H7 (cell line): ENCODE results near the gene GRIK3. TPM values are rescaled to one million over a fixed set of nuclear protein-coding genes. Genes with fewer than 3 reads are reported as not detected.

Source experiments
- DNase-seq: peaks from one replicate; pipeline ENCODE4 v3.0.0; 2012
- H3K27me3 ChIP-seq: 2 replicates; pipeline ENCODE4 v1.6.0; 2011; ENCODE audit warnings: mild to moderate bottlenecking, low read length; ENCODE audit not compliant: control insufficient read depth, insufficient read depth
- H3K36me3 ChIP-seq: replicated peaks from 2 replicates; pipeline ENCODE4 v1.5.1; 2011; ENCODE audit warnings: low read length; ENCODE audit not compliant: control insufficient read depth, insufficient read depth
- H3K4me3 ChIP-seq: 2 replicates; pipeline ENCODE4 v1.5.1; 2011; ENCODE audit warnings: low read depth, mild to moderate bottlenecking, control low read depth, low read length, moderate library complexity; ENCODE audit not compliant: insufficient read depth
- total RNA-seq: library from RNA; depleted of rRNA; stranded (reverse); fragments of >200 nt; shearing (Covaris generic); gene quantifications from 2 replicates; pipeline ENCODE4 v1.2.3, GENCODE V29; 2014

GRIK3 gene
- total RNA-seq, 1 experiment from 2014 or later, result 8.2 TPM

DNA sequence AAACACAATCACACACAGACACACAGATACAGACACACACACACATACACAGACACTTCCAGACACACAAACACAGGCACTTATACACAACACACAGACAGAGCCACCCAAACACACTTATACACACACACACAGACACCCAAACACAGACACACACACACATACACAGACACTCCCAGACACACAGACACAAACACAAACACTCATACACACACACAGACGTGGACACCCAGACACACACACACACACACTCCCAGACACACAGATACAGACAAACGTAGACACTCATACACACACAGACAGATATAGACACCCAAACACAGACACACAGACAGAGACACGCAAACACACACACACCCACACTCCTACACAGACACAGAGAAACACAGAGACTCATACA is 272.1 kb downstream of the GRIK3 start:
- Histone ChIP-seq H3K27me3 (peaks cover 2% of the 10 kb centered on the region; the same call in 1 of the 2 replicates), H3K36me3 (no peaks in the 10 kb centered on the region), H3K4me3 (no peak overlapping the region)
- DNase-seq, result no peak

DNA sequence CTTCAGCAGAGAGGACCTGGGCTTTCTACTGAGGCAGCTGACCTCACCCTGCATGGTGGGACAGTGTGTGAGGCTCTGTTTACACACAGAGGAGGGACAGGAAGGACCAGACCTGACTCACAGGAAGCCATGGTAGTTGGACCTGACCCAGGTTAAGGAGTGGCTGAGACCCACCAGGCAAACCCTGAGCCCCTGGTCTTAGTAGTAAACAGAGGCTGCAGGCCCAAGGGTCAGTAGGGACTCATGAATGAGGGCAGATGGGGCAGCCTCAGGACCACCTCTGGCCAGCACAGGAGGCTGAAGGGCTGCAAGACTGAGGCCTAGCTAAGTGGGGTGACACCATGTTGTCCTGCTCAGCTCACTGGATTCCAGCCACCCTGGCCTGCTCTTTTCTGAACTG is 273.2 kb downstream of the GRIK3 start:
- Histone ChIP-seq H3K27me3 (no peaks in the 10 kb centered on the region; the same call in 1 of the 2 replicates), H3K36me3 (no peaks in the 10 kb centered on the region), H3K4me3 (no peak overlapping the region)
- DNase-seq, result no peak

DNA sequence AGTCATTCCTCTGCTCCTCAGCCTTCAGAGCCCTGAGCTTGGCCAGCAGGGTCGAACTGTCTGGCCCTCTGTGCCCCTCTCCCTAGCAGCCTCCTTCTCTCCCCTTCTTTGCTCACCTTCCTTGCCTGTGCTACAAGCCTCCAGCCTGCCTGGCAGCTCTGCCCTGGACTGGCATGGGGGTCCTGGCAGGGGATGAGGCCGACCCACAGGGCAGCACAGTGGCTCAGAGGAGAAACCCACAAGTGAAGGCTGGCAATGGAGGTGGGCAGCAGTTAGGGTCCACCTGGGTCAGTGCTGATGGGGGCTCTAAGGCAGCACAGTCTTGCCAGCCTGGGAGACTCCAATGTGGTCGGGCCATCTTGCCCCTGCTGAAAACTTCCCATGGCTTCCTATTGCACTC is 274.2 kb downstream of the GRIK3 start:
- H3K27me3 ChIP-seq, result no peaks in the 10 kb centered on the region
- no peak for DNase-seq
- no peak overlapping the region for H3K4me3 ChIP-seq
- H3K36me3 ChIP-seq, result no peaks in the 10 kb centered on the region

DNA sequence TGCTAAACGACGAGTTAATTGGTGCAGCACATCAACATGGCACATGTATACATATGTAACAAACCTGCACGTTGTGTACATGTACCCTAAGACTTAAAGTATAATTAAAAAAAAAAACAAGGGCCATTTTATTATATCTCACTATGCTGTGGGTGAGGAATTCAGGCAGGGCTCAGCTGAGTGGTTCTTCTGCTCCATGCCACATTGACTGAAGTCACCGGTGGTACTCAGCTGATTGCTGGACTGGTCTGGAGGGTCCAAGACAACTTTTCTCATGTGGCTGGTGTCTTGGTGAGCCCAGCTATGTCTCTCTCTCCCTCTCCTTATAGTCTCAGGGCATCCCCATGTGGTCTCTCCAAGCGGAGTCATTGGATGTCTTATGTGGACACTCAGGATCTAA is 275.0 kb downstream of the GRIK3 start:
- Histone ChIP-seq H3K4me3 (no peak overlapping the region), H3K27me3 (no peaks in the 10 kb centered on the region; the same call in 1 of the 2 replicates), H3K36me3 (no peaks in the 10 kb centered on the region)
- DNase-seq, result no peak

DNA sequence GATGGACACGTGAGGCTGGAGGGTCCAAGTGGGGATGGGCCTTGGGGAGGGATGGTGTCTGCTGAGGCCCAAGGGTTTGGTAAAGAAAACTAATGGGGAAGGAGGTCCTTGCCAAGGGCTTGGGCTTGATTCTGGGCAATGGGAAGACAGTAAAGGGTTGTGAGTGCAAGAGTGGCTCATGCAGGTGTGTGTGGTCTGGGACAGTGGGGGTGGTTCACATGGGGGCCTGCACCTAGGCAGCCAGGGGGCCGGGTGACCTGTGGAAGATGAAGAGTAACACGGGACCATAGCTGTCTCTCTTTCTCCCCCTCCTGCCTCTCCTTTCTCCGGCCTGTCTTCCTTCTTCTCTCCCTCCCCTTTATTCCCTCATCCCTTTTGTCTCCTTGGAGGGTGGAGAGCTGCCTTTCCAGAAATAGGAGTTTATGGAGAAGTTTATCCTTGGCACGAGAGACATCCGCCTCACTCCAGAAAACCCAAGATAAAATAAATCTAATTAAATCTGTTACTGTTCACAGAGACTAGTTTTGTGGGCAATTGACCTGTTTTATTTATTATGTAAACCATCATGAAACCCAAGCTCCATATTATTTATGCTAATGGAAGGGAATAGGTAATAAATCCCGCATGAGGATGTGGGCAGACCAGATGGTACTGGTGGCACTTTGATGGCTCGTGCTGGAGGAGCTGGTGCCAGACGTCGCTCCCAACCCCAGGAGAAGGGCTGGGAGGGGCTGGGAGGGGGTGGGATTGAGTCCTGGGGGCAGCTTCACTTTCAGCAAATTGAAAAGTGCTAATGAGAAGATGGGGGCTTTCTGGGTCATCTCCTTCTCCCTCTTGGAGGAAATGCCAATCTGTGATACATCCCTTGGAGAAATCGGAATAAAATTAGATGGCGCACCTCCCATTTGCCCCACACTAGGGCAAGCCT is 278.7 kb downstream of the GRIK3 start:
- H3K4me3 ChIP-seq, result no peak overlapping the region
- DNase-seq, result no peak
- no peaks in the 10 kb centered on the region for H3K36me3 ChIP-seq
- H3K27me3 ChIP-seq, result peaks cover 2% of the 10 kb centered on the region; the same call in 1 of the 2 replicates

DNA sequence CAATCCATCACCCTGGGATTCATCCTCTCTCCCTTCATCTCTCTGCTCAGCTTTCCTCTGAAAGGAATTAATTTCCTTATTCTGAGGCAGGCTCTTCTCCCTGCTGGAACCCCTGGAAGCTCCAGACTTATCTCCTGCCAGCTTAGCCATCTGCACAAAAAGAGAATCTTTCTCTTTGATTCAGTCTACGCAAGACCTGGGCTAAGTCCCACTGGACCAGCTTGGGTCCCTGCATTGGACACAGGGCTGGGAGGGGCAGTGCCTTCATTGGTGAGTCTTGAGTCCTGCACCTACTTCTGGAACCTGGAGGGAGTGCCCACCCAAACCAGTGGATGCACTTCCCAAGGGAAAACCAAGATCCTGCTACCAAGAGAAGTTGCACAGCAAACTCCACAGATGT is 279.9 kb downstream of the GRIK3 start:
- H3K36me3 ChIP-seq, result no peaks in the 10 kb centered on the region
- no peak overlapping the region for H3K4me3 ChIP-seq
- DNase-seq, result no peak
- H3K27me3 ChIP-seq, result peaks cover 2% of the 10 kb centered on the region; the same call in 1 of the 2 replicates

DNA sequence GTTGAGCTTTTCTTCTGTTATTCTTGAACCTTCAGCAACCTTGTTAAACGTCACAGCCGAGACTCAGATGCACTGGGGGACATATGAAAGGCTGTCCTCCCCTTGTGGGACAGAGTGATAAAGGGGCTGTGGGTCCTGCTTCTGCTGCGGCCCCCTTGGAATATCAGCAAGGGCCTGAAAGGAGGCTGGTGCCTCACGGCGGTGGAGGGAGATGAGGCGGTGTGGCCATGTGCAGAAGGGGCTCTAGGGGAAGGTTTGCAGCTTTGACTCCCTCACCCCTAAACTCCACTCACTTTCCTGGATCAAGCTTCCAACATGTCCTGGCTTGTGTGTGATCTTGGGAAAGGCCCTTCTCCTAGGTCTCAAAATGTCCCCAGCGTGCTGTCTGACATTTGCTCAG is 280.9 kb downstream of the GRIK3 start:
- no peak for DNase-seq

DNA sequence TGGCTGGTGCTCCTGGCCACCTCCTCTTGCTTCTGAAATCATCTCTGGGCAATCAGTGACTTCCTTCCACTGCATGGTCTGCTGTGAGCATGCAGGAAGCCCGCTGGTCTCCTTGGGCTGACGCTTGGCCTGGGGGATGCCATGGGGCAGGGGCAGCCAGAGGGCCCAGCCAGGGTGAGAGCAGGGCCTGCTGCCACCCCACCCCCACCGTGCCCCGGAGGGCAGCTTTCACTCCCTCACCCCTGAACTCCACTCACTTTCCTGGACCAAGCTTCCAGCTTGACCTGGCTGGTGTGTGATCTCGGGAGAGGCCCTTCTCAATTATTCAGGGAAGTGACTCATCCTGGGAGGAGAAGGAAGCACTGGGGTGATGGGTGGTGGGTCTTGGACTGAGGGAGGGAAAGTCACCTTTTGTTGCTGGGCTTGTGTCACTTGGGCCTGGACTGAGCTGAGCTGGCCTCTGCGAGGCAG is 281.4 kb downstream of the GRIK3 start:
- Histone ChIP-seq H3K27me3 (peaks cover 2% of the 10 kb centered on the region; the same call in 1 of the 2 replicates), H3K36me3 (no peaks in the 10 kb centered on the region), H3K4me3 (no peak overlapping the region)
- no peak for DNase-seq

More for the DNA sequence above, 280.9 kb downstream of the GRIK3 start:
- Histone ChIP-seq H3K27me3 (peaks cover 2% of the 10 kb centered on the region; the same call in 1 of the 2 replicates), H3K36me3 (no peaks in the 10 kb centered on the region), H3K4me3 (no peak overlapping the region)

DNA sequence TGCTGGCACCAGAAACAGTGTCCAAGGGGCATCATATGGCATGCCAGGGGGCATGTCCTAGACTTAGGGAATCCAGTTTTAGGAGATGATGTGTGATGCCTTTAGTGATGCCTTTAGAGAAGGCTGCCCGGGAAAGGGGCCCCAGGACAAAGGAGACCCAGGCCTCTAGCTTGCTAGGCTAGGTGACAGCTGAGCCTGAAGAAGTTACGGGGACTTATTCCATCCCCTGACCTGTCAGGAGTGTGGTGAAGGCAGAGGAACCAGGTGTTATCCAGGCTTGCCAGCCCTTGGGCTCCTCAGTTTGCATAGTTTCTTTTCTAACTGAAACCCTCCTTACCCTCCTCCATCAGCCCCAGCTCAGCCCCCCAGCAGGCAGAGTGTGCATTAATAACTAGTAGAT is 281.9 kb downstream of the GRIK3 start:
- peaks cover 2% of the 10 kb centered on the region; the same call in 1 of the 2 replicates for H3K27me3 ChIP-seq
- no peak for DNase-seq
- no peak overlapping the region for H3K4me3 ChIP-seq
- no peaks in the 10 kb centered on the region for H3K36me3 ChIP-seq

DNA sequence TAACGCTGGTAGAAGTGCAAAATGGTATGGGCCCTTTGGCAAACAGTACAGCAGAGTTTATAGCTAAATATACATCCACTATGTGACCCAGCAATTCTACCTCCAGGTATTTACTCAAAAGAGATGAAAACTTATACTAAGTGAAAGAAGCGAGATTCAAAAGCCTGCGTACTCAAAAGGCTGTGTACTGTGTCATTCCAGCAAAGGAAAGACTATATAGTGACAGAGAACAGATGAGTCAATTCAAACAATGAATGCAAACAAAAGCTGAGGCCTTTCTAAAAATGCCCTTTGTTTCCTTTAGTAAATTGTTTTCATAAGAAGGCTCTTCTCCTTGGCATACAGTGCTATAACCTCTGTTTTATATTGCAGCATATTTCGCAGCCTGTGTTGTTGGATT is 282.8 kb downstream of the GRIK3 start:
- H3K27me3 ChIP-seq, result peaks cover 2% of the 10 kb centered on the region; the same call in 1 of the 2 replicates

DNA sequence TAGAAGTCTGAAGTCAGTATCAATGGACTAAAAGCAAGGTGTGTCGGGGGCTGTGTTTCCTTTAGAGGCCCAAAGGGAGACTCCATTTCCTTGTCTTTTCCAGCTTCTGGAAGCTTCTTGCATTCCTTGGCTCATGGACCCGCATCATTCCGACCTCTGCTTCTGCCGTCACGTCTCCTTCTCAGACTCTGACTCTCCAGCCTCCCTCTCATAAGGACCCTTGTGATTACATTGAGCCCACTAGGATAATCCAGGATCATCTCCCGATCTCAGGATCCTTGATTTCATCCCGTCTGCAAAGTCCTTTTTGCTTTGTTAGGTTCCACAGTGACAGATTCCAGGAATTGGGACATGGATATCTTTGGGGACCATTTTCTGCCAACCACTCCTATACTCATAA is 285.8 kb downstream of the GRIK3 start:
- peaks cover 2% of the 10 kb centered on the region; the same call in 1 of the 2 replicates for H3K27me3 ChIP-seq
- H3K4me3 ChIP-seq, result no peak overlapping the region
- no peaks in the 10 kb centered on the region for H3K36me3 ChIP-seq
- DNase-seq, result no peak

More for the DNA sequence above, 282.8 kb downstream of the GRIK3 start:
- H3K36me3 ChIP-seq, result no peaks in the 10 kb centered on the region
- no peak overlapping the region for H3K4me3 ChIP-seq
- DNase-seq, result no peak
